GM18499 (cell line): ENCODE data around the gene DNAJC19.
"Not testable (repeated sequence)": the region's sequence is repeated elsewhere in the genome, so short reads cannot be mapped to it uniquely, and the experiment has no call there.

ENCODE experiments used
- ATAC-seq: cut with Tn5 transposase; IDR thresholded peaks from one replicate; pipeline ENCODE4 v1.9.1; 2021; ENCODE audit warnings: moderate number of reproducible peaks; ENCODE audit not compliant: insufficient read depth, unreplicated experiment

The DNAJC19 gene

GRCh38 chr3:180989291-180990163, at the start of gene DNAJC19:
Gene DNAJC19, minus strand, starts transcription at chr3:180989736. Its CDS starts 134 bp downstream, at chr3:180989602.
- peak; percentile 90 for ATAC-seq

GRCh38 chr3:181030948-181031347, 41.4 kb upstream of the DNAJC19 start:
- no peak for ATAC-seq

GRCh38 chr3:181025204-181025603, 35.7 kb upstream of the DNAJC19 start:
- no peak for ATAC-seq

GRCh38 chr3:181017690-181018089, 28.2 kb upstream of the DNAJC19 start:
- no peak for ATAC-seq

GRCh38 chr3:181009225-181009624, 19.7 kb upstream of the DNAJC19 start:
- ATAC-seq, result no peak

GRCh38 chr3:181008796-181009195, 19.3 kb upstream of the DNAJC19 start:
- no peak for ATAC-seq

GRCh38 chr3:181007262-181007661, 17.7 kb upstream of the DNAJC19 start:
- ATAC-seq, result no peak

- no peak for ATAC-seq
Measured at GRCh38 chr3:181006541-181006940, 17.0 kb upstream of the DNAJC19 start.

- not testable (repeated sequence) for ATAC-seq
Measured at GRCh38 chr3:181003469-181003868, 13.9 kb upstream of the DNAJC19 start.

GRCh38 chr3:181002331-181002730, 12.8 kb upstream of the DNAJC19 start:
- ATAC-seq, result not testable (repeated sequence)

GRCh38 chr3:180996415-180996932, 6.9 kb upstream of the DNAJC19 start:
- ATAC-seq, result no peak

GRCh38 chr3:180990505-180990904, 969 bp upstream of the DNAJC19 start:
- no peak for ATAC-seq

- no peak for ATAC-seq
Measured at GRCh38 chr3:180987344-180987743, 2.2 kb downstream of the DNAJC19 start.

- not testable (repeated sequence) for ATAC-seq
Measured at GRCh38 chr3:180986366-180986765, 3.2 kb downstream of the DNAJC19 start.

- ATAC-seq, result no peak
Measured at GRCh38 chr3:180983136-180983535, 6.4 kb downstream of the DNAJC19 start.

GRCh38 chr3:180981912-180982311, 7.6 kb downstream of the DNAJC19 start:
- ATAC-seq, result no peak

- ATAC-seq, result no peak
Measured at GRCh38 chr3:180980611-180981010, 8.9 kb downstream of the DNAJC19 start.

GRCh38 chr3:180979961-180980360, 9.6 kb downstream of the DNAJC19 start:
- ATAC-seq, result no peak

- no peak for ATAC-seq
Measured at GRCh38 chr3:180977498-180977897, 12.0 kb downstream of the DNAJC19 start.

GRCh38 chr3:180974286-180974685, 15.2 kb downstream of the DNAJC19 start:
- ATAC-seq, result no peak

- ATAC-seq, result peak; percentile 59
Measured at GRCh38 chr3:180973543-180973942, 16.0 kb downstream of the DNAJC19 start.

GRCh38 chr3:180970931-180971330, 18.6 kb downstream of the DNAJC19 start:
- ATAC-seq, result no peak
